IPS-NIHi7 (cell line): ENCODE measurements around the gene ARF1.

Experiments used
- DNase-seq: peaks from one replicate; pipeline ENCODE4 v3.0.0; 2012; ENCODE audit warnings: mixed read lengths; ENCODE audit errors: extremely low spot score

Gene ARF1

DNA sequence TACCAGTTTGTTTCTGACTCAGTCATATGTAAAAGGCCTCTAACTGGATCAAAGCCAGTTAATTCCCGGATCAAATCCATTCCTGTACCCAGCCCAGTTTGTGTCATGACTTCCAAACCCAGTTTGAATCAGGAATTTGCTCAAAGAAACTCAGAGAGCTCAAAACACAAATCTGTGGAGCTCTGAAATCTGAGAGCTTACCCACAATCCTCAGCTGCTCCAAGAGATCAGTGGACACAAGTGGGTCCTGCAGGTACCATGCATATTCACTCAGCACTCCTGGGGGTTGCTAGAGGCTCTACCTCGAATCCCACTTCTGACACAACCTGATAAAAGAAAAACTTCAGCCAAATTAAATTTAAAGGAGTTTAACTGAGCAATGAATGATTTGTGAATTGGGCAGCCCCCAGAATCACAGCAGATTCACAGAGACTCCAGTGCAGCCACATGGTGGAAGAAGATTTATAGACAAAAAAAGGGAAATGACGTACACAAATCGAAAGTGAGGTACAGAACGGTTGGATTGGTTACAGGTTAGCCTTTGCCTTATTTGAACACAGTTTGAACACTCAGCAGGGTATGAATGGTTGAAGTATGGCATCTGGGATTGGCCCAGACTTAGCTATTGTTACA lies 38.5 kb downstream of the ARF1 start:
- DNase-seq = no peak

DNA sequence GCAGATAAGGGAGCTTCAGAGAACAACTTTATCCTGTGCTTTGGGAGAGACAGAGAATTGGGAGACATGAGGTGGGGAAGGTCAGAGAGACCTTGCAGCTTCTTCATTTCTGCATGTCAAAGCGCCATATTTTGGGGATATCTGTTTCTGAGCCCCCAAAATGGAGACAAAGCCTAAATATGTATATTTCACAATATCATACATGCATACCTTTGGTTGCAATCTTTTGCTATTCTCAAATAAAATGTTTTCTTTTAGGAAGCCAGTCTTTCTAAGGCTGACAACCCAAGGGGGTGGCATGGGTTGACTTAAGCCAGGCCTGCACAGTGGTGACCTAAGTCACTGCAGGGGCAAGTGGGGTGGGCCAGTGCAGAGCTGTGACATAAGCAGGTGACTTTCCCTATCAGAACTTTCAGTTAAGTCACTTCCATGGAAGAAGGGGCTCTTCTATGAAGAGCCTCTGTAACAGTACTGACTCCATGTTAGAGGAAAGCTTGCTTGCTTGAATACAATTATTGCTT lies 40.5 kb downstream of the ARF1 start:
- DNase-seq = no peak

DNA sequence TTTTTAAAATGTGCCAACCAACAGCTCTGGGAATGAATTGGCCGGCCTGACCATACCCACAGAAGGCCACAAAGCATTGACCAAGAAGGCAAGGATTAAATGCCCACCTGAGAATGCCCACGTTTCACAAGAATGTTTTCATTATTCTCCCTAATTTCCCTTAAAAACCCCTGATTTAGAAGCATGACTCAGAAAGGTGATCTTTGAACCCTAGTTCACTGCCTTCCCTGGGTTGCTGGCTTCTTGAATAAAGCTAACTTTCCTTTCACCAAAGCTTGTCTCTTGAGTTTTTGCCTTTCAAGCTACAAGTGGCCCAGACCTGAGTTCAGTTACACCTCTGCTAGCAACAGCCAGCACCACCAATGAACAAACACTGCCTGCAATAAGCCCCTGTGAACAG lies 41.0 kb downstream of the ARF1 start:
- DNase-seq = no peak

DNA sequence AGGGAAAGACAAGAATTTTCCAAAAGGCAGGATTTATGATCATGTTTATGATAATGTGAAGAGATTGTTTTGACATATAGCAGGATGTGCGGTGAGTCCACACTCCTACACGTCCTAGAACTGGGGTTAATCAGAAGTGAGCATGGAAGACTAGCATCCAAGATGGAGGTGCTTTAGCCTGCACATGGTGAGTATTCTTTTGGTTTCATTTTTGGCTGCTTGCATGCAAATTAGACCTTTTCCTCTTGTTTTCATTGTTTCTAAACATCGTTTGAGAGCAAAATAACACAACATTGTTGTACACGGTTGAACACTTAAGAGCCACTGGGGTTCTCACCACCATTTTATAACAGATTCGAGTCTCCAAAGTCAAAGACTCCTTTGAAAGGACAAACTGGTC lies 42.7 kb downstream of the ARF1 start:
- DNase-seq = no peak

DNA sequence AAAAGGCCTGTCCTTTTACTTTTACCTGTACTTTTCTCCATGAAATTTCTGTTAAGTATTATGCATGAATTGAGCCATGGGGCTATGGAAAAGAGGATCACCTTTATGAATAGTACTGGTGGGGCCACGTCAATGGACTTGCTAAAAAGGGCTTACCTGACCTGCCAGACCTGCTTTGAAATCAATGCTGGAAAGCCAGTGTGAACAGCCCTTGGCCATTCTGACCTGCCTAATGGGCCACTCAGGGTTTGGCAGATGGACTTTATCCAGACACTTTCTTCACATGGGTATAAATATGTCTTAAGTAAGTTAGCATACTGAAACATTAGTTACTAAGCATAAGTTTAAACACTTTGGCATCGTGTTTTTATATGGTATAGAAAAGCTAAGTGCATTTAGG lies 49.3 kb downstream of the ARF1 start:
- DNase-seq = no peak

DNA sequence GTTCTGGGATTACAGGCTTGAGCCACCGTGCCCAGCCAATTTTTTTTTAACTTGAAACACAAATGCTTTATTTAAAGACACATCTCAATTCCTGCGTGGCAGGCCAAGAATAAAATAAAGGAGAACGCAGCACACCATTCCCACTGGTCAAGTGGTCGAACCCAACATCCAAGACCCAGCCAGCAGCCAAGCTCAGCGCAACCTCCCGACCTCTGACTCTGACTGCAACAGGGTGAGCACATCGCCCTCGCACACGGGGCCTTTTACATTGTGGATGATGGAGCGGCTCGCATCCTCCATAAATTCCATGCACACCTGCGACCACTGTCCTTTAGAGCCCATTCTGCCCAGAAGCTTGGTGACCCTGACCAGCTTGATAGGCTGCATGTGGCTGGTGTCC lies 52.1 kb downstream of the ARF1 start:
- no peak for DNase-seq

DNA sequence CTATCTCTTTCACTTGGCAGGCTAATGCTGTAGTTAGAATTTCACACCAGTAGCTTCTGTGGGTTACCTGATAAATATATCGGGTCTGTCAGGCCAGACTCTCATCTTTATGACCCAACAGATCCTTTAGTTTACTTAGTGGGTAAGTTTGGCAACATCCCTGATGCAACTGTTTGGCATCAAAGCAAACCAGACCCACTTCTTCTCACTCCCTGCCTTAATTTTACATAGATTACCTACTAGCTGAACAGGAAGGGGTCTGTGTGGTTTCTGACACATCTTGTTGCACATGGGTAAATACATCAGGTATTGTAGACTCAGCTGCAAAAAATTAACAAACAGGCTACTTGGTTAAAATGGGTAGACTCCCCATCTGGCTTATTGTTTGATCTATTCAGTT lies 54.4 kb downstream of the ARF1 start:
- DNase-seq = no peak

DNA sequence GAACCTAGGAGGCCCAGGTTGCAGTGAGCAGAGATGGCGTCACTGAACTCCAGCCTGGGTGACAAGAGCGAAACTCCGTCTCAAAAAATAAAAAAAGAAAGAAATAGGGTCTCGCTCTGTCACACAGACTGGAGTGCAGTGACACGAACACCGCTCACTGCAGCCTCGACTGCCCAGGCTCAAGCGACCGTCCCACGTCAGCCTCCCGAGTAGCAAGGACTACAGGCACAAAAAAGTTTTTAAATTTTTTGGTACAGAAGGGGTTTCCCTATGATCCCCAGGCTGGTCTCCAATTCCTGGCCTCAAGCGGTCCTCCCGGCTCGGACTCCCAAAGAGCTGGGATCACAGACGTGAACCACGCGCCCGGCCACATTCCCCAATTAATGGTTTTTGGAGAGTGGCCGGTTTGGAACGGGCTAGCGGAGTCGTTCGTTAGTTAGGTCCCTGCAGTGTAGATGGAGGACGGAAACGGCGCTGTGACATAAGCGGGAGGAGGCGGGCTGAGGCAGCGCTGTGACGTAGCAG lies 57.0 kb downstream of the ARF1 start:
- no peak for DNase-seq

DNA sequence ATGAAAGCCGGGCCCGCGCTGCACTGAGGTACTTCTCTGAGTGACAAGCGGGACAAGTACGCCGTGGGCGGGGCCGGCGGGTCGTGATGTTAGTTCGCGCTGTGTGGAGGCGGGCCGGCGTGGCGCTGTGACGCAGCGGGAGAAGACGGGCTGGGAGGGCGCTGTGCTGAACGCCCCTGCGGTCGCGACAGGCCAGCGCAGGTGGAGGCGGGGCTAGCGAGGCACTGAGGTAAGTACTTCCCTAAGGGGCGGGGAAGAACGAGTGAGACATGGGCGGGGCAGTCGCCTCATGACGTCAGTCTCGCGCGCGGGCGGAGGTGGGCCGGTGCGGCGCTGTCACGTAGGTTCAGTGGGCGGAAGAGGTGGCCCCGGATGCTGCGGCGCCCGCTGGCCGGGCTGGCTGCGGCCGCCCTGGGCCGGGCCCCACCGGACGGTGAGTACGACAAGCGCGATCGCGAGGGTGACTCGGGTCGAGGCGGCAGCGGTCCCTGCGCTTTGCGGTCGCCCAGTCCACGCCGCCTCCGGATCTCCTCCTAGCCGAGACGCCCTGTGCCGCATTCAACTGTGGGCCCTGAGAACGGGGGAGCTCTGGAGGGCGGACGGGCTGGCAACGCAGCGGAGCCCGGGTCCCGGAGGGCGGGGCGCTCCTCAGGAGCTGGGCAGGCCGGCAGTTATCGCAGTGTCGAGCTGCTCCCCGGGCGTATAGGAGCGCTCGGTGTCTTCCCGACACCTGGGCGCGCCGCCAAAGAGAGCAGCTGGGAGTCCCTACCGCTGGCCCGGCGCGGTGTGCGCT lies 57.6 kb downstream of the ARF1 start, which contains the start of gene GUK1:
Gene GUK1, plus strand, starts transcription at position 349 of the 793 bp plus-strand sequence. Its CDS starts 24 bp downstream, at position 373.
- DNase-seq = peak; percentile 98

DNA sequence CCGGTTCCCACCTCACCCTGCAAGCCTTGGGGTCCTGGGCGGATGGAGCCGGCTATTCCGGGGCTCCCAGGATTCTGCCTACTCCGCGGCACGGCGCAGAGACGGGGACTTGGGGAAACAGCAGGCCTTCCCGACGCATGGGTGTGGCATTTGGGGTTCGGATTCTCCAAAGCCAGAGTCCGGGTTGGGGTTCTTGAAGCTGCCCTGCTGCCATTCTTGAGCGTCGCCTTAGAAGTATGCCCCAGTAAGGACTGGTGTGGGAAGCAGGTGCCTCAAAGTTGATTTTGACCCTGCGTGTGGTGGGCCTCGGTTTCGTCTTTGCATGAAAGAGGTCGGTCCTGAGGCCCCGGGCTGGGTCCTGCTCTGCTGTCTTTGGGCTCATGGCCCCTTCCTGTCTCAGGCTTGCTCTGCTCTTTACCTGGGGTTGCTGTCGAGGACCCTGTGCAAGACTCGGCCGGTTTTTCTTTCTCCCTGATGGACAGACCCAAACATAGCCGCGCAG lies 58.3 kb downstream of the ARF1 start:
- DNase-seq = no peak

DNA sequence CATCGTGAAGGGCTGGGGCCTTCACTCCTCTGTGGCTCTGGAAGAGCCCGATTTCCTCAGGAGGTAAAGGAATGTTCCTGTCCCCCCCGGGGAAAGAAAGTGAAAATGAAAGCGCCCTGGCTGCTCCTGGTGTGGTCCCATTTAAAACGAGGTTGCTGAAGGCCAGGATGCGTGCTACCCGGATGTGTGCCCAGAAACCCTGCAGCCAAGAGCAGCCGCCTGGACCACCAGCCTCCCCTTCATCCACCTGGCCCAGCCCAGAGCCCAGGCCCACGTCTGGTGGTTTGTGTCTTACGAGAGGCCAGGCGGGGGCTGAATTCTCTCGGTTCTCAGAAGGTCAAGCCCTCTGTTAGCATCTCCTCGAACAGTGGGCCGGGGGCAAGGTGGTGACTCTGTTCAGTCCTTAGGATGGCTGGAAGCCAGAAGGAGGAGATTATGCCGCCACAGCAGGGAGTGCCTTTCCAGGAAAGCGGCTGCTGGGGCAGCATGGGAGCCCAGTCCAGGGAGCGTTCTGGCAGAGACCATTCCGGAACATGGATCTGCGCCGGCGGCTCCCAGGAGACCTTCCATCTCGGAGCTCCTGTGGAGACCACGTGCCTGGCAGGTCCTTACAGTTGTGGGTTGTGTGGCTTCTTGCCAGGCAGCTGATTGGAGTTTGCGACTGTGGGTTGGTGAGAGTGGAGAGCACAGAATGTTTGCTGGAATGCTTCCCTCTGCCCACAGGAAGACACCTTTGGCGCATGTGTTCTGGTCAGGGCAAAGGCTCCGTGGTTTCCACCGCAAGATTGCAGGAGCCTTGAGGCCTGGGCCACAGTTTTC lies 58.9 kb downstream of the ARF1 start:
- DNase-seq = no peak

DNA sequence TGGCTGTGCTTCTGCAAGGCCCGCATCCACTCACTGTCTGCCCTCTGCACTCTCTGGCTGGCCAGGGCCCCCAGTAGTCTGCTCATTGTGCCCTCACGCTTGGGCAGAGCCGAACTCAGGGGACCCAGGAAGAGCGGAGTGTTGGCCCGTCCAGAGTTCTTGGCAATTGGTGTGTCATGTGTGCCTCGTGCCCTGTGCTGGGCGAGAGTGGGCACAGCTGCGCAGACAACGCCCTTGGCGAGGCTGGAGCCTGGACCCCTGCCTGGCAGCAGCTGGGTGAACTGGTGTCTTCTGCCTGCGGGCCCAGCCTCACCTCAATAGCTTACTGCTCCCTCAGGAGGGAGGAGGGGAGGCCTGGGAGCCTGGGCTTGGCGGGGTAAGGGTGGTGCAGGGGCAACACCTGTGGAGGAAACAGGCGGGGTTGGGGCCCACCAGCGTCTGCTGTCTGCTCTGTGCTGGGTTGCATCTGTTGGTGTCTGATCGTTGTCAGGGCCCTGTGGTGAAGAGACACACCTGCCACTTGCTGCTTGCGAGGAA lies 59.7 kb downstream of the ARF1 start:
- no peak for DNase-seq

DNA sequence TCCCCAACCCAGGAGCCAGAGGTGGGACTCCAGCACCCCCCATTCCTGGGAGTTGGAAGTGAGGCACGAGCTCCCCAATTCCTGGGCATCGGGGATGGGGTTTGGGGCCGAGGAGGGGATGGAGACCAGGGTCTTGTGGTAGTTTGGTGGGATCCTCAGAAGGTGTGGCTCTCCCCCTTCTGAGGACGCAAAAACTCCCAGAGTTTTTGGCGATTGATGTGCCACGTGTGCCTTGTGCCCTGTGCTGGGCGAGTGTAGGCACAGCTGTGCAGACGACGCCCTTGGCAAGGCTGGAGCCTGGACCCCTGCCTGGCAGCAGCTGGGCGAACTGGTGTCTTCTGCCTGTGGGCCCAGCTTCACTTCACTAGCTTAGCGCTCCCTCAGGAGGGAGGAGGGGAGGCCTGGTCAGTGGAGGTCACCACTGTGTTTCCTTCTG lies 60.2 kb downstream of the ARF1 start:
- DNase-seq = no peak

DNA sequence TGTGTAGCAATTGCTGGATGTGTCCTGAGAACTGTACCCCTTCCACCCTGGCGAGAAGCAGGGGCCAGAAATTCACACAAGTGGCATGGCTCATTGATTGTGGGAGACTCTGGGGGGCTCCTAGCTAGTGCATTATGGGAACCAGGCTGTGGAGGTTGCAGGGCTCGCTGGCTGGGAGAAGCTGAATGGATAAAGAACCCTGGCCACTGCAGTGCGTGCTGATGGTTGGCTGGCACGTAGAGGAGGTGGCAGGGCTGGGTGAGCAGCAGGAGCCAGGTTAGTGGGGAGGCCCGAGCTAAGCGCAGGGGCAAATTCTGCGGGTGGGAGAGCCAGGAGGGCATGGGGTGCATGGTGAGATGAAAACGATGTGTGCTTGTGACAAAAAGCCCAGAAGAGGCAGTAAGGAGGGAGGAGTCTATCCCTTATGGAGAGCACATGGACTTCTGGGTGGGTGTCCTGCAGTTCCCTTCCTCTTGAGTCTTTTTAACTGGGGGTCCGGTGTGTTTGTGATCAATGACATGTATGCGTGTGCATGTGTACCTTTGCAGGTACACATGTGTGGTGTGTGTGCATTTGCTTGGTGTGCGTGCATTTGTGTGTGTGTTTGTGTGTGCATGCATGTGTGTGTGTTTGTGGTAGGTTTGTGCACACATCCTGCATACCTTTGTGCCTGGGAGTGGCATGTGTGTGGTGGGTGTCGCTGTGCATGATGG lies 61.1 kb downstream of the ARF1 start:
- no peak for DNase-seq

DNA sequence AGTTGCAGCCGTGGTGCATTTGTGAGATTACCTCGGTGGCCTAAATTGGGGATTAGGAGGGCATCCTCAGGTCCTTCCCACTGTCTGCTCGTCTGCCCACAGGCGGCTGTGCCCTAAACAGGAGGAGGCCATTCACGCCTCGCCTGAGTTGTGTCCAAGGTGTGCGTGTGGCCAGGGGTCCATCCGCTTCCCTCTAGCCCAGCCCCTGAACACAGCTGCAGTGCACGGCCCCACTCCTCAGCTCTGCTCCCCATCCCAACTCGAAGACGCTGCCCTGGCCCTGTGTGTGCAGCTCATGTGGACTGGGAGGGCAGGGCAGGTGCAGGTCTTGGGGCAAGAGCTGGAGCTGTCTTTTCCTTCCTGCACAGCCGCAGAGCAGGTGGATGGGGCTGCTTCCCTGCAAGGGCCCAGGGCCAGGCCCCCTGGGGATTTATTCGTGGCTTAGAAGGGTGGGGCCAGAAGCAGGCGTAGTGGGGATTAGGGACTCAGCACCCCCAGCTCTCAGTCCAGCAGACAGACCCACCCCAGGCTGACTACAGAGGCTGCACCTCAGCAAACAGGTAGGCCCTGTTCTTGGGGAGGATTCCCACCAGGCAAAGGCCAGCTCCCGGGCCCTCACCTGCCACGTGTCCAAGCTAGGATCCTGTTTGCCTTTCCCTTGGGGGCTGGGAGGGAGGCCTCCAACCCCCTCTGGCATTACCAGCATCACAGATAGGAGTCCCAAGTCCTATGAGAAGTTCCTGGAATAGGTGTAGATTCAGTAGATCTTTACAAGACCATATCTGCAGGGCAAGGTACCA lies 61.9 kb downstream of the ARF1 start:
- no peak for DNase-seq

DNA sequence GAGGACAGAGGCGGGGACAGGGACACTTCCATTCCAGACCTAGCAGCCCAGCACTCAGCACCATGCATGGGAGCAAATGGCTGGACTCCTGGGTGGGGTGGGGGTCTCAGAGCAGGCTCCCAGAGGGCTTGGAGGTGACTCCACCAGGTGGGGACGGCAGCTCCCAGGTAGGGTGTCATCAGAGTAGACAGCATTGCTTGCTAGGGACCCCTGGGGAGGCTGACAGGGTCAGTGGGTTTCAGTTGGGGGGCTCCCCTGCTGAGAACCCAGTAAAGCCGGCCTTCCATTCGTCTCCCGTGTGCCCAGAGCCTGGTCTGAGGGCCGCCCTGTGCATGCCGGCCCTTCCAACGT lies 62.5 kb downstream of the ARF1 start:
- no peak for DNase-seq

DNA sequence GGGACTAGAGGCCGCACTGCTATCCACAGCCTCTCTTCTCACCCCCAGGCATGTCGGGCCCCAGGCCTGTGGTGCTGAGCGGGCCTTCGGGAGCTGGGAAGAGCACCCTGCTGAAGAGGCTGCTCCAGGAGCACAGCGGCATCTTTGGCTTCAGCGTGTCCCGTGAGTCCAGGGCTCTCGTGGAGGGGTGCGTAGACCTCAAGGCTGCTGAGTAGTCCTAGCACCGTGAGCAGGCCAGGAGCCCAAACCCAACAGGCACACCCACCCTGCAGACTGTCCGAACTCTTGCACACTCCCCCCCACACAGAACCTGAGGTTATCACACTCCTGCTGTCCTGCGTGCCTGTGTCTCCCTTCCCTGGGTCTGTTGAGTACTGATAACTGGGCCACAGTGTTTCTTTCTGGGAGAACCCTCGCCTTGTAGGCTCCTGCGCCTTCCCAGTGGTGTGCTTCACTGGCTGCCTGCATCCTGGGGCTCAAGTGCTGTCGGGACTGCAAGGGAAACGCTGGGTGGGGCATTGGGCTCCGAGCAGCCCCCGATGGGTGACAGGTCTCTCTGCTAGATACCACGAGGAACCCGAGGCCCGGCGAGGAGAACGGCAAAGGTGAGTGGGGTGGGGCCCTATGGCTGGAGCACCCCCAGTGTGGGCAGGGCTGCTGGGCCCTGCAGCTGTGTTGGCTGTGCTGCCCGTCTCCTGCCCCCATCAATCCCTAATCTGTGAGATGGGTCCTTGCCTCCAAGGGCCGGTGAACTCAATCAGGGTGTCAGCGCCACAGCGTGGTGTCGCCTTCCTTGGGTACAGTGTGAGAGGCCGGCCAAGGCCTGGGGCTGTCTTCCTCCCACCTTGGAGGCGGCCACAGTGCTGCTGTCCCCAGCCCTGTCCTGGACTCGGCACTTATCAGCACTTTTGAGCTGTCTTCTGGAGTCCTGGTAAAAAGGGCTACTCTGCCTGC lies 63.2 kb downstream of the ARF1 start:
- no peak for DNase-seq

DNA sequence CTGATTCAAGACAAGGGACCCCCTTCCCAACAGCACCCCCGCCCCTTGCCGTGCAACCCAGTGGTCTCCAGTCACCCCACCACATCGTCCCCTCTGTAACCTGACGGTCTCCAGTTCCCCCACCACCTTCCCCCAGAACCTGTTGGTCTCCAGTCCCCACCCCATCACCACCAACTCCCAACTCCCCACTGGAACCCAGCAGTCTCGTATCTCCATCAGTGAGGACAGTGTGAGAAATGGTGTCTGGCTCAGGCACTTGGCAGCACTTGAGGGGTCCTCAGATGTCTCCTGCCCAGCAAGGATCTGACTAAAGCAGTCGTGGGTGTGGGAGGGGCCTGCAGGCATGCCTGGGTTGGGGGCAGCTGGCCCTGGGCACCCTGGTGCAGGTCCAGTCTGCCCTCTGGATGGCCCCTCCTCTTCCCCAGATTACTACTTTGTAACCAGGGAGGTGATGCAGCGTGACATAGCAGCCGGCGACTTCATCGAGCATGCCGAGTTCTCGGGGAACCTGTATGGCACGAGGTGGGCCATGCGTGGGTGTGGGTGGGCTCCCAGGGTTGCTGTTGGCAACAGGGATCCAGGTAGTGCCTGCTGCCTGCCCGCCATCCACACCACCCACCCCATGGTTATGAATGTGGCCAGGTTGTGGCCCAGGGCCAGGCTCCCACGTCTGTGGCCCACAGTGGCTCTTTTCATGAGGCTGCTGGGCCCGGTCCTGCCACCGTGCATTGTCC lies 64.1 kb downstream of the ARF1 start:
- no peak for DNase-seq
